Inflammatory macrophage treated with lipopolysaccharide for 1 hour (primary cell): ENCODE results near the gene LY6G5C.

Experiments used
- DNase-seq, 2 donors: peaks; one replicate each; pipeline ENCODE4 v3.0.0-alpha.2; 2020 to 2022

The LY6G5C gene

DNA sequence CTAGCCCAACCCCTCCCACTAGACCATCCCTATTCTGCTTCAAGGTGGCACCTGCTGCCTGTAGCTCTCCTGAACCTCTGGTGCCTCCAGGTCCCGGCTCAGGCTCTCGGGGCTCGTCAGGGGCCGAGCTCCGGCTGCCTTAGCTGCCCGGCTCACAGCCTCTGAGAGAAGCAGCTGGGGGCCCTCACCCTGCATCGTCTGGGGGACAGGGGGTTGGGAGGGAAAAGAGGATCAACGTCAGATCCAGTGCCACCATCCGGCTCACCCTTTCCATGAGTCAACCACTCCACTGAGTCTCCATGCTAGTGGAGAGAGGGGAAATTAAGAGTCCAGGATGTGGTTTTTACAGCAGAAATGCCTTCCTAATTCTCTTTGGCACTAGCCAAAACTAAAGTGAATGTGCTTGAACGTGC, 41.4 kb downstream of the LY6G5C start:
- no peak for DNase-seq

DNA sequence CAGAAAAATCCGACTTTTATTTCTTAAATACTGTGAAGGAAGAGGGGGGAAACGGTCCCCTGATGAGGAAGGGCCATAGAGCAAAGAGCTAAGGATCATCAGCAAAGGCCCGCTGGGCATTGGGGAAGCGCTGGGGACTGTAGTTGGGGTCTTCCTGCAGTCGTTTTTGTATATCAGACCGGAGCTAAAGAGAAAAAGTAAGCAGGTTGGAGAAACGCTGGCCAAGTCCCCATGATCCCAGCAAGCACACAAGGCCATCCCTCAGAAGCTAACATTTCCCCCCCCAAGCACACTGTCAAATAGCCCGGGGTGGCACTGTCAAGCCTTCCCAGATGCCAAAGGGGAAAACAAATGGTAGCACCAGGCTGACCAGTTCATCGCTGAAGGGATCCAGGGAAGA, 41.8 kb downstream of the LY6G5C start:
- no peak for DNase-seq

DNA sequence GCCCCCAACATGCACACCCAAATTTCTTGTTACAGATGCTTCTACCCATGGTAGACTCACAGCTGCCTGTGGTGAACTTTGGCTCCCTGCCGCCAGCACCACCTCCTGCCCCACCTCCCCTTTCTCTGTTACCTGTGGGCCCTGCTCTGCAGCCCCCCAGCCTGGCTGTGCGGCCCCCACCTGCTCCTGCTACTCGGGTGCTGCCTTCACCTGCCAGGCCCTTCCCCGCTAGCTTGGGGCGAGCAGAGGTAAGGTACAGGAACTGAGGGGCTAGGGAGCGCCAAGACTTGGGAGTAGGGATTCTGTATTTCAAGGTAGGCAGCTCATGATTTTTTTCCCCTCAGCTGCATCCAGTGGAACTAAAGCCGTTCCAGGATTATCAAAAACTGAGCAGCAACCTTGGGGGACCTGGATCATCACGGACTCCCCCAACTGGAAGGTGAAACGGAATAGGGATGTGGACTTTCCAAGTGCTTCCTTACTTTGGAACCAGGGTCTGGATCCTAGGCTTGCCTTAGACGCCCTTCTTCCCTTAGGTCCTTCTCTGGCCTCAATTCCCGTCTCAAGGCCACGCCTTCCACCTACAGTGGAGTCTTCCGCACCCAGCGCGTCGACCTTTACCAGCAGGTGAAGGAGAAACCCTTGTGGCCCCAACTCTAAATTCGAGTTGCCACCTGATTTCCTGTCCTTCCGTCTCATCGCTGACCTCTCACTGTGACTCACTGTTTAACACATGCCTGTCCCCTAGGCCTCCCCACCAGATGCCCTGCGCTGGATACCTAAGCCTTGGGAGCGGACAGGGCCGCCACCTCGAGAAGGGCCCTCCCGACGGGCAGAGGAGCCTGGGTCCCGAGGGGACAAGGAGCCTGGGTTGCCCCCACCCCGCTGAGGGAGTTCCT, 43.9 kb downstream of the LY6G5C start:
- no peak for DNase-seq

DNA sequence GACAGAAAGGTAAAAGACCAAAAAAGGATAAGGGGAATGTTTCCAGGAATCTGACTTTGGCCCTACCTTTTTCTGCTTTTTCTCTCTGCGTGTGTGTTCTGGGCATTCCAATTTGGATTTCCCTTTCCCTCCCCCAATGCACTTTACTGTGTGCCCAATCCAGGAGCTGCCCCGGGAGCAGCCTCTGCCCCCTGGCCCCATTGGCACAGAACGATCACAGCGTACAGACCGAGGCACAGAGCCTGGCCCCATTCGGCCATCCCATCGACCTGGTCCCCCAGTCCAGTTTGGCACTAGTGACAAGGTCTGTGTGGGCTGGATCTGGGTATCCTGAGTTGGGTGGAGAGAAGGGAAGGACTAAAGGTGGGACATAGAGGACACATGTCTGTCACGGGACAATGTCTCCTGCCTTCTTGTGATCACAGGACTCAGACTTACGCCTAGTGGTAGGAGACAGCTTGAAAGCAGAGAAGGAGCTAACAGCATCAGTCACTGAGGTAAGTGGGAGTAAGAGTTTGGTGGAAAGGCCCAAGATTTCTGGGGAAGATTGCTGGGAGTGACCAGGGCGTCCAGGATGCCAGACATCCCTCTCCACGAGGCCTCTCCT, 45.8 kb downstream of the LY6G5C start:
- no peak for DNase-seq

DNA sequence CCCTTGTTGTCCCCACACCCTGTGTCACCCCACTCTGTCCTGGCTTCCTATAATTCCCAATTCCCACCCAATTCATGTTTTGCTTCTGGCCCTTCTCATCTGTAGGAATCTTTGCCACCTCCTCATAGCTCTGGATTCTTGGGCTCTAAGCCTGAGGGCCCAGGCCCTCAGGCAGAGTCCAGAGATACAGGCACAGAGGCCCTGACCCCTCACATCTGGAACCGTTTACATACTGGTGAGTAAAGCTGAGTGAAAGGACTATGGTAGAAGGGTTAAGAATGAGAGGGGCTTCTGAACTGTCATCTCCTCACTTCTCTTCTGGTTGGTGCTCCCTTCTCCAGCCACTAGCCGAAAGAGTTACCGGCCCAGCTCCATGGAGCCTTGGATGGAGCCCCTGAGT, 46.7 kb downstream of the LY6G5C start:
- no peak for DNase-seq

DNA sequence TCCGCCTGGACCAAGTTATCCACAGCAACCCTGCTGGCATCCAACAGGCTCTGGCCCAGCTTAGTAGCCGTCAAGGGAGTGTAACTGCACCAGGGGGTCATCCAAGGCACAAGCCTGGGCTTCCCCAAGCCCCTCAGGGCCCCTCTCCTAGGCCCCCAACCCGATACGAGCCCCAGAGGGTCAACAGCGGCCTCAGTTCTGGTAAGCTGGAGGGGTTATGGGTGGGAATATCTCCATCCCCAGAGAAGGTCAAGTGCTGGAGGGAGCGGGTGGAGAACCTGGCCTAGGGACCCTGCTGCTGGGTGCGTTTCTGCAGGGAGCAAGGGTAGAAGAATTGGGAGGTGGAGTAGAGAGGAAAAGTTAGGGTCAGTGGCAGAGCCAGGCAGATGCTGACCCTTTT, 47.4 kb downstream of the LY6G5C start:
- no peak for DNase-seq

DNA sequence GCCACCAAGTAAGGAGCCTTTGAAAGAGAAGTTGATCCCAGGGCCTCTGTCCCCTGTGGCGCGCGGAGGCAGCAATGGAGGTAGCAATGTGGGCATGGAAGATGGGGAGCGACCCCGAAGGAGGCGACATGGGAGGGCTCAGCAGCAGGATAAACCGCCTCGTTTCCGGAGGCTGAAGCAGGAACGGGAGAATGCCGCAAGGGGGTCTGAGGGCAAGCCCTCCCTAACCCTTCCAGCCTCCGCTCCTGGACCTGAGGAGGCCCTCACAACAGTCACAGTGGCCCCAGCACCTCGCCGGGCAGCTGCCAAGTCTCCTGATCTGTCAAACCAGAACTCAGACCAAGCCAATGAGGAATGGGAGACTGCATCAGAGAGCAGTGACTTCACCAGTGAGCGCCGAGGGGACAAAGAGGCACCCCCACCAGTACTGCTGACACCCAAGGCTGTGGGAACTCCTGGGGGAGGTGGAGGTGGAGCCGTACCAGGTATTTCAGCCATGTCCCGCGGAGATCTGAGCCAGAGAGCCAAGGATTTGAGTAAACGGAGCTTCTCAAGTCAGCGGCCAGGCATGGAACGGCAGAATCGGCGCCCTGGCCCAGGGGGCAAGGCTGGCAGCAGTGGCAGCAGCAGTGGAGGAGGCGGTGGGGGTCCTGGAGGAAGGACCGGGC, 48.5 kb downstream of the LY6G5C start:
- no peak for DNase-seq

DNA sequence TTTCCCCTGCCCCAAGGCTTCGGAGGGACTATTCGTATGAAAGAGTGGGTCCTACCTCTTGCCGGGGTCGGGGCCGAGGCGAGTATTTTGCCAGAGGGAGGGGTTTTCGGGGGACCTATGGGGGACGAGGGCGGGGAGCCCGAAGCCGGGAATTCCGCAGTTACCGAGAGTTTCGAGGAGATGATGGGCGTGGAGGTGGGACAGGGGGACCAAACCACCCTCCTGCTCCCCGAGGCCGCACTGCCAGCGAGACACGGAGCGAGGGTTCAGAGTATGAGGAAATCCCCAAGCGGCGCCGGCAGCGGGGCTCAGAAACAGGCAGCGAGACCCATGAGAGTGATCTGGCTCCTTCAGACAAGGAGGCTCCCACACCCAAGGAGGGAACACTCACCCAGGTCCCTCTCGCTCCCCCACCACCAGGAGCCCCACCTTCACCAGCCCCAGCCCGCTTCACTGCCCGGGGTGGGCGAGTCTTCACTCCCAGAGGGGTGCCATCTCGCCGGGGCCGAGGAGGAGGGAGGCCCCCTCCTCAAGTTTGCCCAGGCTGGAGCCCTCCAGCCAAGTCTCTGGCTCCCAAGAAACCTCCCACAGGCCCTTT, 49.1 kb downstream of the LY6G5C start:
- no peak for DNase-seq

DNA sequence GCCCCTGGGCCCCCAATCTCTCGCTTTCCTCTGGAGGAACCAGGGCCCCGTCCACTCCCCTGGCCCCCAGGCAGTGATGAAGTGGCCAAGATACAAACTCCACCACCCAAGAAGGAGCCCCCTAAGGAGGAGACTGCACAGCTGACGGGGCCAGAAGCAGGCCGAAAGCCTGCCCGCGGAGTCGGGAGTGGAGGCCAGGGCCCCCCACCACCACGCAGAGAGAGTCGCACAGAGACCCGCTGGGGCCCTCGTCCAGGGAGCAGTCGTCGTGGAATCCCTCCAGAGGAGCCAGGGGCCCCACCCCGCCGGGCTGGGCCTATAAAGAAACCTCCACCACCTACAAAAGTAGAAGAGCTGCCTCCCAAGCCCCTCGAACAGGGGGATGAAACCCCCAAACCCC, 49.7 kb downstream of the LY6G5C start:
- no peak for DNase-seq

DNA sequence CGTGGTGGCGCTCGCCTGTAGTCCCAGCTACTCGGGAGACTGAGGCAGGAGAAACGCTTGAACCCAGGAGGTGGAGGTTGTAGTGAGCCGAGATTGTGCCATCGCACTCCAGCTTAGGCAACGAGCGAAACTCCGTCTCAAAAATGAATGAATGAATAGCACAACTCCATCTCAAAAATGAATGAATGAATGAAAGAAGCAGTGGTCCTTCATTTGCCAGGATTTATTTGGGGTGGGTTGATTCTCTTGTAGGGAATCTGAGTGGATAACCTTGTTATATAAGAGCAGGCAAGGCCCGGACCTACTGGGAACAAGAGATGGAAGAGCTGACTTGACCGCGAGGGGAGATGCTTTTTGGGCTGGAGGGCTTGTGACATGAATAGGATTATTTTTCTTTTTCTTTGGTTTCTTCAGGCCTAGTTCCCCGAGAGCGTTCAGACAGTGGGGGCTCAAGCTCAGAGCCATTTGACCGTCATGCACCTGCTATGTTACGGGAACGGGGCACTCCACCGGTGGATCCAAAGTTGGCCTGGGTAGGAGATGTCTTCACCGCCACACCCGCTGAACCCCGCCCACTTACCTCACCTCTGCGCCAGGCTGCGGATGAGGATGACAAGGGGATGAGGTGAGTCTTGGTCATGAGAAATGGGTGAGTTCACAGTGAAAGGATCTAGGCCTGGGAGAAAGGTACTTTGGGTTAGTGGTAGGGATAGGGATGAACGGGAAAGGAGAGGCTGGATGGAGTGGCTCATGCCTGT, 50.5 kb downstream of the LY6G5C start:
- DNase-seq = no peak

DNA sequence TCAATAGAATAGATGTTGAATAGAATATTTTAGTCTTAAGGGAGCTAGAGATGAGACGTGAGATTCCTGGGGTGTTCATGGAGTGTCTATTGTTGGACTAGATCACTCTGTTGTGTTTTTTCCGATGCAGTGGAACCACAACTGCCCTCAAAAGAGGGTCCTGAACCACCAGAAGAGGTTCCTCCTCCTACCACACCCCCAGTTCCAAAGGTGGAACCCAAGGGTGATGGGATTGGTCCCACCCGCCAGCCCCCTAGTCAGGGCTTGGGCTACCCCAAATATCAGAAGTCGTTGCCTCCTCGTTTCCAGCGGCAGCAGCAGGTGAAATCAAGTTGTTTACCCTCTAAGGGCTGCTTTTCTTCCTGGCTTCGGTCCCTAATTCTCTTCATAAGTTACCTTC, 51.9 kb downstream of the LY6G5C start:
- no peak for DNase-seq

DNA sequence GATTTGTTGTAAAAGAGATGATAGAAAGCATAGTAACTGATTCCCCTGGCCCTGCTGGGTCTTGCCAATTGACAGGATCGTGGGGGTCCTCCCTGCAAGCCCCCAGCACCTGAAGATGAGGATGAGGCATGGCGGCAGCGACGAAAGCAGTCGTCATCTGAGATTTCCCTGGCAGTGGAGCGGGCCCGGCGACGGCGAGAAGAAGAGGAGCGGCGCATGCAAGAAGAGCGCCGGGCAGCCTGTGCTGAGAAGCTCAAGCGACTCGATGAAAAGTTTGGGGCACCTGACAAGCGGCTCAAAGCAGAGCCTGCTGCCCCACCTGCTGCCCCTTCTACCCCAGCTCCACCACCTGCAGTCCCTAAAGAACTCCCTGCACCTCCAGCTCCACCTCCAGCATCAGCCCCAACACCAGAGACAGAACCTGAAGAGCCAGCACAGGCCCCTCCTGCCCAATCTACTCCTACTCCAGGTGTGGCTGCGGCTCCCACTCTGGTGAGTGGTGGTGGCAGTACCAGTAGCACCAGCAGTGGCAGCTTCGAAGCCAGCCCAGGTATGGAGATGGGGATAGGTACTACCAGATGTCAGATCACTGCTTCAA, 53.1 kb downstream of the LY6G5C start:
- no peak for DNase-seq

DNA sequence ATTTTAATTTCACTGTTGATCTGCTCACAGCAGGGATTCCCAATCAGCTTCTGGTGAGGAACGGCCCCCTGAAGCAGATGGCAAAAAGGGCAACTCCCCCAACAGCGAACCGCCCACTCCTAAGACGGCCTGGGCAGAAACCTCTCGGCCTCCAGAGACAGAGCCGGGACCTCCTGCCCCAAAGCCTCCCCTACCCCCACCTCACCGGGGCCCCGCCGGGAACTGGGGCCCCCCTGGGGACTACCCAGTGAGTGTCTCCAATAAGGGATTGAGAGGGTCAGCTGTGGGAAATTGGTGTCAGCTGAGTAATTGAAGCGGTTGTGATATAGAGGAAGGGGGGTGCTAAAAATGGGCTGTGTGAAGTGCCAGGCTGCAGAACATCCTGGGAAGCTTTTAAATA, 53.9 kb downstream of the LY6G5C start:
- no peak for DNase-seq
